Neural crest cell (in vitro differentiated cells): ENCODE measurements around the gene RPTOR. TPM values are rescaled to one million over a fixed set of nuclear protein-coding genes. Genes with fewer than 3 reads are reported as not detected.

ENCODE experiments used
- DNase-seq: peaks from one replicate; pipeline ENCODE4 v3.0.0; 2021; ENCODE audit warnings: low read depth, mixed read lengths, low spot score
- H3K27ac Mint-ChIP-seq: one replicate; pipeline ENCODE4 v1.8.0; 2021; ENCODE audit warnings: mild to moderate bottlenecking, mixed read lengths; ENCODE audit not compliant: unreplicated experiment
- H3K27me3 Mint-ChIP-seq: 2 replicates; pipeline ENCODE4 v1.8.0; 2021; ENCODE audit warnings: low read depth, mild to moderate bottlenecking, mixed read lengths
- H3K36me3 Mint-ChIP-seq: 2 replicates; pipeline ENCODE4 v1.8.0; 2021; ENCODE audit warnings: low read depth, mild to moderate bottlenecking, mixed read lengths
- H3K4me1 Mint-ChIP-seq: 2 replicates; pipeline ENCODE4 v1.8.0; 2021; ENCODE audit warnings: mixed read lengths
- H3K4me3 Mint-ChIP-seq: one replicate; pipeline ENCODE4 v1.8.0; 2021; ENCODE audit warnings: mild to moderate bottlenecking, mixed read lengths
- H3K9me3 Mint-ChIP-seq: 2 replicates; pipeline ENCODE4 v1.8.0; 2021; ENCODE audit warnings: mixed read lengths
- CTCF ChIP-seq: fragments of 200-600 bp; sonication (generic); conservative IDR thresholded peaks from 2 replicates; pipeline ENCODE4 v1.5.0; 2021; ENCODE audit warnings: antibody characterized with exemption, mild to moderate bottlenecking
- total RNA-seq: library from RNA; stranded (reverse); gene quantifications from 2 replicates; pipeline ENCODE4 v1.2.1, GENCODE V29; 2021

The RPTOR gene
- total RNA-seq, 1 donor from 2014 or later = 41.1 TPM

- Mint-ChIP-seq H3K4me3 (no peak overlapping the region), H3K27ac (no peak overlapping the region), H3K9me3 (no peaks in the 10 kb centered on the region), H3K27me3 (no peaks in the 10 kb centered on the region), H3K4me1 (peaks cover 7% of the 10 kb centered on the region), H3K36me3 (peaks cover 8% of the 10 kb centered on the region)
- TF ChIP-seq CTCF = no peak
- DNase-seq = no peak
Measured at GRCh38 chr17:80845863-80846671, 301.4 kb downstream of the RPTOR start.

GRCh38 chr17:80846932-80847331, 302.3 kb downstream of the RPTOR start:
- Mint-ChIP-seq H3K4me3 (no peak overlapping the region), H3K9me3 (no peaks in the 10 kb centered on the region), H3K27ac (peak overlapping the region; percentile 47), H3K36me3 (peaks cover 8% of the 10 kb centered on the region), H3K27me3 (no peaks in the 10 kb centered on the region), H3K4me1 (peaks cover 7% of the 10 kb centered on the region)
- no peak for TF ChIP-seq CTCF
- DNase-seq = no peak

GRCh38 chr17:80847496-80848230, 303.0 kb downstream of the RPTOR start:
- no peak overlapping the region for H3K4me3 Mint-ChIP-seq
- no peak for DNase-seq
- H3K4me1 Mint-ChIP-seq = peaks cover 7% of the 10 kb centered on the region
- TF ChIP-seq CTCF = no peak
- H3K27ac Mint-ChIP-seq = no peak overlapping the region
- no peaks in the 10 kb centered on the region for H3K27me3 Mint-ChIP-seq
- no peaks in the 10 kb centered on the region for H3K9me3 Mint-ChIP-seq
- H3K36me3 Mint-ChIP-seq = peaks cover 3% of the 10 kb centered on the region

- TF ChIP-seq CTCF = no peak
- no peaks in the 10 kb centered on the region for H3K27me3 Mint-ChIP-seq
- DNase-seq = no peak
- H3K36me3 Mint-ChIP-seq = no peaks in the 10 kb centered on the region
- H3K4me3 Mint-ChIP-seq = no peak overlapping the region
- H3K27ac Mint-ChIP-seq = no peak overlapping the region
- no peaks in the 10 kb centered on the region for H3K9me3 Mint-ChIP-seq
- H3K4me1 Mint-ChIP-seq = peaks cover 7% of the 10 kb centered on the region
Measured at GRCh38 chr17:80848449-80849102, 303.9 kb downstream of the RPTOR start.

GRCh38 chr17:80849119-80849518, 304.5 kb downstream of the RPTOR start:
- peaks cover 7% of the 10 kb centered on the region for H3K4me1 Mint-ChIP-seq
- DNase-seq = no peak
- no peaks in the 10 kb centered on the region for H3K9me3 Mint-ChIP-seq
- no peaks in the 10 kb centered on the region for H3K36me3 Mint-ChIP-seq
- no peak overlapping the region for H3K27ac Mint-ChIP-seq
- TF ChIP-seq CTCF = no peak
- H3K4me3 Mint-ChIP-seq = no peak overlapping the region
- H3K27me3 Mint-ChIP-seq = no peaks in the 10 kb centered on the region
